Stimulated activated CD4-positive, alpha-beta T cell treated with anti-CD3 and anti-CD28 coated beads, Interleukin-2, amount 100 ng/mL, for 24 hours (primary cell): ENCODE measurements around the gene SRD5A1.
A peak's percentile ranks its signal among the peaks of the same experiment; 100 is the strongest.

ENCODE experiments used
- DNase-seq, 2 donors: peaks; one replicate each; pipeline ENCODE4 v3.0.0-alpha.2; 2020

SRD5A1 gene

DNA sequence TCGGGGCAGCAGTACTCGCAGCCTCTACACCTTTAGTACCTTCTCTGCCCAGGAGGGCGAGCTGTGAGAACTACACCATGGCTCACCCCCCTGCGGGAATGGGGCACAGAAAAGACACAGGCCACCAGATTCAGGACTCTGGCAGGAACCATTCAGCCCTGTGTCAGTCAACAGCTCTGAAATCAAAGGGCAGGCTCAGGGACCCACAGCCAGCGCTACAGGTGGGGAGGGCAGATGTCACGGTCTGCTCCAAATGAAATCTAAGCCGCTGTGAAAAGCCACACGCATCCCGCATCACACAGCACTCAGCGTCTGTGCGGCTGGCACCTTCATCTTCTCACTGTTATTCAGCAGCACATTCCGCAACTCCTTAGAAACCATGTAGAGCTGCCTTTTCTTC, 28.3 kb upstream of the SRD5A1 start:
- DNase-seq: no peak

DNA sequence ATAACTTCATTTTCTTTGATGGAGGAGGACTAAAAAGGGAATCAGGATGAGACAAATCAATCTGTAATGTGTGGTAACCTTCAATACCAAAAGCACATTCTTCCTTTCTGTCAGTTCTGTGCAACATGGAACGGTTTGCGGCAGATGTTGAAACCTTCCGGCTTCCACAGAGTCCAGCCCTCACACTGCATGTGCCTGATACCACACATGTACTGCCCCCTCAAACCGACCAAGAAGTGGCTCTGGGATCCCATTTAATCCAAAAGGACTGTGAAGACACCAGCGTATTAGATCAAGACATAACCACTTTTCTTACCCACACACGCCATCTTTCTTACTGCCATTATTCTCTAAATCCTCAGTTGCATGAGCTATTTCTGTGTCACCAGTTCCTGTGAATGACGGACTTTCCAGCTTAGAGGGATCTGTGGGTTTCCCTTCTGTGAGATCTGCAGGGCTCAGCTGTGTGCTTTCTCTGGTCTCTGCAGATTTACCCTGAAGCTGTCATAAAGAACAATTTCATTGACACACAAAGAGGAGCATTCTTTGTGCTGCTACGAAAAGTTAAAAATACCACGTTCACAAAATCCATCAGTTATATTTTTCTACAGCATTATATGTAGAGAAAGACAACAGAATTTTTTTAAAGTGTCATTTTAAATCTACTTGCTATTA, 26.2 kb upstream of the SRD5A1 start:
- DNase-seq: no peak

DNA sequence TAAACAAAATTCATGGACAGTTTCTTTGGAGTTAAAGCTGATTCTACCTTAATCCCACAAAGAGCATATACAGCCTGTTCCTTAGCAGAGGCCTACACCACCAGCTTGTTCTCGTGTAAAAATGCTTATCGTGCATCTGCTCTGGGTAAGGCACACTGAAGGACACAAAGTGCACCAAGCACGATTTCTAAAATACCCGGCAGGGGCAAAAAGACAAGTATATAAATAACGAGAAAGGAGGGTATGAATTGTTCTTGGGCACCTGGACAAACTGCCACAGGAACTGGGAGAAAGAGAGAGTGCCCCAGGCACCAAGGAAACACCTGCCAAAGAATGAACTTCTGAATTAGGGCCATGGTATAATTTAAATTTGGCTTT, 25.7 kb upstream of the SRD5A1 start:
- DNase-seq: no peak

DNA sequence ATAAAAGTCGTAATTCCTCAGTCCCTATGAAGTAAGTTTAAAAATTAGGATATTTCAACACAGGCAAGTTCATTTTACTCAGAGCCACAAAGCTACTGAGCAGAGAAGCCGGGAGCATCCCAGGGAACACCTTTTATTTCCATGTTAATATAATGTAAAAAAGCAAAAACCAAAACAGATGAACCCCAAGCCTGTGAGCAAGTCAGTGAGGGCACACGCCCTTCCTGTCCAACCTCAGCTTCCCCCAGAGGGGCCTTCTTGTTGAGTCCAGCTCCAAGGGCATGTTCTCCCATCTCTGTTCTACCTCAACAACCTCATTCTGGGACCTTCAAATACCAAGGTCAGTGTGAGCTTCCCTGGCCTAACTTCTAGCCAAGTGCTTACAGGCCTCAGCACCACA, 25.2 kb upstream of the SRD5A1 start:
- no peak for DNase-seq

DNA sequence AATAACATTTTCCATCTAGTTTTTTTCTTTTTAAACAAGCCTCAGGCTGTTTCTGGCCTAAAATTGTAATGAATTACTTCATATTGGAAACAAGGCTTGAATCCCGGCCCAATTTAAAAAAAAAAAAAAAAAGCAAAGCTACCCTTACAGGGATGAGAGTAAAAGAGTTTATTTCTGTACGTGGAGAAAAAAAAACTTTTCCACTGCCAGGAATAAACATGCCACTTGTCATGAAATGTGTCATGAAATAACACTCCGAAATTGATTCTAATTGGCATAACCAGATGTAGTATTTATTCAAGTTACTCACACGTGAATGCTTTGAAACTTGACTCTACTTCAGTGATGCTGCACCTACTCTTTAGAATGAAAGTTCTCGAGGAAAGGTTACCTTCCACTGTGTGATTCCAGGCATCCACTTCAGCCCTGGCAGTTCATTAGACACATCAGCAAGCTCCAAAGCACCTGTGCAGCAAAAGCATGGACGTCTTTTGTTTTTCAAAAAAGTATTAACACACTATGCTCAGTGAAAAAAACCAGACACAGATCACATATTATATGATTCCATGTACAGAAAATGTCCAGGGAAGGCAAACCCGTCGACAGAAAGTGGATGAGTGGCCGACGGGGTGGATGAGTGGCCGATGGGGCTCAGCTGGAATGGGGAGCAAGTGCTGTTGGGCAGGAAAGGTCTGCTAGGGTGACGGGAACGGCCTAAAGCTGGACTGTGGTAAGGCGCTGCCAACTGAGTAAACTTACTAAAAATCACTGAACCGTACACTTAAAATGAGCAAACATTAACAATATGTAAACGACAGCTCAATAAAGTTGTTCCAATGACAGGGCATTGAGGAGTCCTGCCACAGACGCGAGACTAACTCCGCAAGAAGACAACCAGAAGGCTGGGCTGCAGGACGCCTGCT, 21.6 kb upstream of the SRD5A1 start:
- no peak for DNase-seq

DNA sequence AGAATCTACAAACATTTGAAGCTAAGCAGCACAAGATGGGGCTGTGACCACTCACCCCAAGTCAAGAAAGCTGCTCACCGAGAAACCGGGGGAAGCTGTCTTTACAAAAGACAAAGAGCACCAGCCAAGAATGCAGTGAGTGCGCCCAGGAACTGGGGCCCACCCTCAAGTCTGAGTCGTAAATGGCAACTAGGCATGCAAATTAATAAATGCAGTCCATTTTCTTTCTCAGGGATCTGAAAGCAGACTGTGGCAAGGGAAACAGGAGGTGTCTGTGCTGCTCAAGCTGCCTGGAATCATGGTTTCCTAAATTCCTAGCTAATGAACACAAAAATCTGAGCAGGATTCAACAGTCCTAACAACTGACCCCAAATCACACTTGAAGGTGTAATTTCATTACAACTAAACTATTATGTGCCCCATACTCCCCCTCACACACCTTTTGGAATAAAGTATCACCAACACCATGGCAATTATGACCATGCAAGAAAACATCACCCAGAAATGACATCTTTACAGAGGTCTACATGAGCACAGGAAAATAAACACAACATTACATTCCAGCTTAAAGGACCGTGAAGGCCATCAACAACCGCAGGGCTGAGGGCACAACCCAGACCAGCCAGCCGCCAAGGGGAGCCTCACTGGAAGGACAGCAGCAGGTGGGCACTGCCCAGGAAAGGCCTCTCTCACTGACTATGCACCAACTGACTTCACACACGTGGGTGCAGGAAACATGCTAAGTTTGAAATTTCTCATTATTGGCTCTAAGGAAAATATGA, 18.0 kb upstream of the SRD5A1 start:
- no peak for DNase-seq

DNA sequence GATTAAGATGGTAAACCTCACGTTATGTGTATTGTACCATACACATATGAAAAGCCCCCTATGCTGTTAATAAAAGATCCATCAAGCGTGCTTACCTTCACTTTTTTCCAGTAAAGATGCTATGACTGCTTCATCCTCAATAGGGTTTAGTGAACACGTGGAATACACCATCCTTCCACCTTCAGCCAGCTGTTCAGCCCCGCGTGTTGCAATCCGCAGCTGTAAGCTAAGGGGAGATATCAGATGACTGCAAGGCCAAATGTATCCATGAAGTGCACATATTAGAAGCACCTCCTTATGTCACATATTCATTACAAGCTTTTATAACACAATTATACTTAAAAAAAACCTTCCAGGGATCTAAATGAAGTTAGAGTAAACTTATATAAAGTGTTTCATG, 16.6 kb upstream of the SRD5A1 start:
- DNase-seq: no peak

DNA sequence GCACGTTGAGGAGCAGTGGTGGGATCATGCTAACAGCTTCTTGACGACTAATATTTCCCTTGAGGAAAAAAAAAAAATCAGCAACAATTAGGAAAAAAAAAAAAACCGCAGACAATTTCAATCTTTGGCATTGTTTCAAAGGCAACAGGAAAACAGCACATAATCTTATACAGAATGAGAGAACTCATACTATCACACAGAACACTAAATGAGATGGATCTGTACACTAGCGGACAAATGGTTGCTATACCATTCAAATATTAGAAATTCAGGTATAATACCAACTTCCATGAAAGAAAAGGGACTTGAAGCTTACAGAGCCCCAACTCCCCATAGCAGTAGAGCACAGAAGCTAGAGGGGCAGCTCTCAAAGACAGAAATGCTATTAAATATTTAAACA, 10.0 kb upstream of the SRD5A1 start:
- DNase-seq: no peak

DNA sequence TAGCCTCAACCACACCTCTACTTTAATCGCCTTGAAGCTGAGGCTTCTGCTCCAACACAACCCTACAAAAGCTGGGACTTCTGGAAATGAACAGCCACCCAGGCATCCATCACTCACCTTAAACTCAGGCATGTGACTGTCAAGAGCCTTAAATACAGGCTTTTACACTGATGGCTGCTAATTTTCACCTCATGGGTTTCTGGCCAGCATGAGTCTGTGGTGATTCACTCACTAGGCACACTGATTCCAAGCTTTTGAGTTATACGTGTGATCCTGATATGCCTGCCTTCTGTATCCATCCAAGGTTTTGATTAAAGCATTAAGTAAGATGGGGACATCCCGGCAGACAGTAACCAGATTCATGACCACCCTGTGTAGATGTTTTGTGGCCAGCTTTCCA, 9.3 kb upstream of the SRD5A1 start:
- no peak for DNase-seq

DNA sequence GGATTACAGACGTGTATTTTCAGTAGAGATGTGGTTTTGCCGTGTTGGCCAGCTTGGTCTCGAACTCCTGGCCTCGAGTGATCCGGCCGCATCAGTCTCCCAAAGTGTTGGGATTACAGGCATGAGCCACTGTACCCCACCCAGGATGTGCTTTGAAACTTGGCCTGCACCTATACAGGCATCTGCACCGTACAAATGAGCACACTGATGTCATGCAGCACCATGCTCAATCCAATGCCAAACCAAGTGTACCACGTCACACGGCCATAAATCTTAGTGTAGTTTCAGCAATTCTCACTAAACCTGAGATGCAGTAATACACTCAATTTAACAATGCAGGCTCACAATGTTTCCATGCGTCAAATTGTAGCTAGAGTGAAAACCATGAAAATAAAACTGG, 6.7 kb upstream of the SRD5A1 start:
- DNase-seq: no peak

DNA sequence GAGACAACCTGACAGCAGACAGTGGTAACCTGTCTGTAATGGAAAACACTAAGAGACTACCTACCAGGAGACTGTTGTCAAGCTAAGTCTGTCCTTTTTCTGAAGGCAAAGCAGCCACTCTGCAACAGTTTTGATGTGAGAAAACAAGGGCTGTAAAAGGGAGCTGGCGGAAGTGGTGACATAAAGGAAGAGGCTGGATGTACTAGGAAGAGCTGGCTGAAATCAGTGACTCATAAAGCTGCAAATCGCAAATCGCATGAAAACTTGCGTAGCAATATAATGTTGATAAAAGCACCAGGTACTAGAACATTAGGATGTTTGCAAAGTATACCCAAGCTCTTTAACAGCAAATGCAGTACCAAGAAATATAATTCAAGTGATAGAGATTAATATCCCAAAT, 1.8 kb upstream of the SRD5A1 start:
- no peak for DNase-seq

DNA sequence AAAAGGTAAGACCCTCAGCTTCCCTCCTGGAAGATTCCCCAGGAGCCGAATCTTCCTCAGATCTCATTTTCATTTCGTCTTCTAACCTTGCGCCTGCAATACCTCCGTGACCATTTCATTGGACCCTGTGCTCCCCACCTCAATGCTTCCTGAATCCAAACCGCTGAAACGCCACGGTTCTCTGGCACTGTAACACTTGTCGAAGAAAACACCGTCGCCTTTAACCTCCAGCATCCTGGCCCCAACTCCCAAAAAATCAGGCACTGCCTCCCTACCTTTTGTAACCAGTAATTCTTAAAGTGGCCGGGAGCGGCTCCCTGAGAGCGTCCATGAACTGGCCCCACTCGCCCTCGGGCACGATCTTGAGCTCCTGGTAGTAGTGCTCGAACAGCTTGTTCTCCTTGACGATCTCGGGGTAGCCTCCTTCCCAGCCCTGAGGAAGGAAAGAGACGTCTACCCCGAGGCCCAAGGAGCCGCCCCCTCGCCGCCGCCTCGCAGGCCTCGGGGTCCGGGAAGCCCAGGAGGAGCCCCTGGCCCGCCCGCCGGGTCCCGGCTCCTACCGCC, 834 bp upstream of the SRD5A1 start:
- DNase-seq: peak; percentile 3 to 18

DNA sequence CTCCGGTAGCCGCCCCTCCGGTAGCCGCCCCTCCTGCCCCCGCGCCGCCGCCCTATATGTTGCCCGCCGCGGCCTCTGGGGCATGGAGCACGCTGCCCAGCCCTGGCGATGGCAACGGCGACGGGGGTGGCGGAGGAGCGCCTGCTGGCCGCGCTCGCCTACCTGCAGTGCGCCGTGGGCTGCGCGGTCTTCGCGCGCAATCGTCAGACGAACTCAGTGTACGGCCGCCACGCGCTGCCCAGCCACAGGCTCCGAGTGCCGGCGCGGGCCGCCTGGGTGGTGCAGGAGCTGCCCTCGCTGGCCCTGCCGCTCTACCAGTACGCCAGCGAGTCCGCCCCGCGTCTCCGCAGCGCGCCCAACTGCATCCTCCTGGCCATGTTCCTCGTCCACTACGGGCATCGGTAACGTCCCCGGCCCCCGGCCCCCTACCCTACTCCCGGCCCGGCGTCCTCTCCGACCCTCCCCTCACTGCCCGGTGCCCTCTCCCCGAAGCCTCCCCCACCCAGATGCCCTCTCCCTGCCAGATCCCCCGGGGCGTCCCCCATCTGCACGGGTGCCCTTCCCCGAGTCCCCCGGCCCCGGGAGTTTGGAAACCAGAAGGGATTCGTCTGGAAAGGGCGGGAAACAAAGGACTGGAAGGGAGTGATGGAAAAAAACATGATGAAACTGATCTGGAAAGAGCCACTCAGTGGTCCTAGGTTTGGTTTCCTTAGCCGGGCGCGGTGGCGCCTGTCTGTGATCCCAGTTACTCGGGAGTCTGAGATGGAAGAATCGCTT, 417 bp downstream of the SRD5A1 start:
- peak; percentile 33 to 43 for DNase-seq

DNA sequence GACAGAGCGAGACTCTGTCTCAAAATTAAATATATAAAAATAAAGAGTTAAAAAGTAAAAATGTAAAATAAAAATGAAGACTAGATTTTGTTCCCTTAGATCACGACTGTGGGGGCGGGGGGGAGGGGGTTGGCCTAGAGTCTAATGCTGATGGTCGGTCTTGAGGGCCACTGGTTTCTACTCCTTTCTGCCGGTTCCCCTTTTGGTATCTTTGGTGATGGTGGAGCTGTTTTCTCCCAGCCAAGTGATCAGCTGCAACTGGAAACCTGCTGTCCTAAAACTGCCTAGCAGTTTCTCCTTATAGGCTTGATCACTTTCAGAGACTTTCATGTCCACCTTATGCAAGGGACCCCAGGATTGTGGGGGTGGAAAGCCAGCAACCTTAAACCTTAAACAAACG, 1.1 kb downstream of the SRD5A1 start:
- DNase-seq: no peak

DNA sequence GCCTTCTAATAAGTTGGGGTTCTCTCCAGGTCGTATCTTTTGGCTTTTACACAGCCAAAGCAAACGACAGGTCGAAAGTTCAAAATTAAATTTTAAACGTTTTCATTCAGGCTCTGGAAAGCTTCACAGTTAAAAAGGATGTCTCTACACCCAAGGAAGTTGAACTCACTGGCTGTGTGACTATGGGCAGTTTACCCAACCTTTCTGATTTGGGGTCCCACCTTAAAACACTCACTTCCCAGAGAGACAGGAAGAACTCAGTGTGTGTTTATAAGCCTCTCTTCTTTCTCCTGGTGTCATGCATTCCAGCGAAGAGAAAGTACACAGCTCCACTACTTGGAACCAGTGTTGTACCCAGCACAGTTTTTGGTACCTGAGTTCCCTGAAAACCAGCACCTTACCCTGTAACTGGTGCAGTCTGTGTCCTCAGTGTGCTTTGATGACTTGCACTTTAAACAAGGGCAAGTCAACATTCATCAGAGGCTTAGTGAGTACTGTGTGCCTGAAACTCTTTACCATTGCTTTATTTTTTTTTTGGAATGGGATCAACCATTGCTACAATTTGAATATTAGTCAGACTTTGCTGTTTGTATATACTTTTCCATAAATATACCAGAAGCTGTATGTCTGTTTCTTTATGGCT, 1.7 kb downstream of the SRD5A1 start:
- DNase-seq: no peak

DNA sequence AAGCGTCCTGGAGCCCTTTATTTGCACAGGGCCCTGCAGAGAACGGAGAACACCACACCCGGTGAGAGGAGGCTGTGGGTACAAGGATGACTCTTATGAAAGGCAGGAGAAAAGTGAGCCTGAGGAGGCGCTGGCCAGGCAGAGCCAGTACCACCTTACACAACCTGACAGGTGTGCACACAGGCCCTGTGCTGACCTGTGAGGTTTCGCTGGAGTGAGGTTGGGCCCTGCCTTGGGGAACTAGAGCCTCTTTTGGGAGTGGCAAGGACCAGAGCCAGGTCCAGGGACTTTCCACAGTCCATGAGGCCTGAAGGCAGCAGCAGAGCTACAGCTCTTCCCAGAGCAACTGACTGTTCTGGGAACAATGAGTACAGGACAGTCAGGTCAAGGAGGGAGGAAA, 3.1 kb downstream of the SRD5A1 start:
- no peak for DNase-seq

DNA sequence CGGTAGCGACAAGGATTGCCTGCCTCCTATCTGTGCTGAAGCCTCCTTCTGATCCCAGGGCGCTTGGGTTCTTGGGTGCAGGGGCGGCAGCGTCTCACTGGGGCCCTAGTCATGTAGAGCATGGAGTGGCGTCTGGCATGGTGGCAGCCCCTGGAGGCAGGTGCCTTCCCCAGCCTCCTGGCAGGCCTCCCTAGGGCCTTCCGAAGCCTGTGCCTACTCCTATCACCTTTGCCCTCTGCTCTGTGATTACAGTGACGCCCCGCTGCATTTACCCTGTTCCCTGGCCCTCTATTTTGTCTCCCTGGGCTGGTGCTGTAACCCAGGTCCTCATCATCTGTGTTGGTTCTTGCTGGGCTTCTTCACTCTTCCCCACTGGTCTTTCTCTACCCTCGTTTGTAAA, 3.8 kb downstream of the SRD5A1 start:
- no peak for DNase-seq

DNA sequence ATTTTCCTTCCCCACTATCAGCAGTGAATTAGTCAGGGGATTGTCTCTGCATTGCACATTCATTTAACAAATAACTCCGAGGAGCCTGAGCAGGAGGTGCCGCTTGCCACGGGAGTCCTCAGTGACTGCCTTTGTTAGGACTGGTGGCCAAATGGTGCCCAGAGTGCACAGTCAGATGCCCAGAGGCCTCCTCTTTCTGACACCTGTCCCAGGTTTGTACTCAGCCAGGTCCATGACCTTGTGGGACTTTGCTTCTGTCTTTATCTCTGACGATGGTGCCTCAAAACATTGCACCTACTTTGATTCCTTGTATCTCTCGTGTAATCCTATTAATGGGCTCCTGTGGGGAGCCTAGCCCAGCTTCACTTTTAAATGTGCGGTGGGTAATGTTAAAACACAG, 4.3 kb downstream of the SRD5A1 start:
- DNase-seq: no peak

DNA sequence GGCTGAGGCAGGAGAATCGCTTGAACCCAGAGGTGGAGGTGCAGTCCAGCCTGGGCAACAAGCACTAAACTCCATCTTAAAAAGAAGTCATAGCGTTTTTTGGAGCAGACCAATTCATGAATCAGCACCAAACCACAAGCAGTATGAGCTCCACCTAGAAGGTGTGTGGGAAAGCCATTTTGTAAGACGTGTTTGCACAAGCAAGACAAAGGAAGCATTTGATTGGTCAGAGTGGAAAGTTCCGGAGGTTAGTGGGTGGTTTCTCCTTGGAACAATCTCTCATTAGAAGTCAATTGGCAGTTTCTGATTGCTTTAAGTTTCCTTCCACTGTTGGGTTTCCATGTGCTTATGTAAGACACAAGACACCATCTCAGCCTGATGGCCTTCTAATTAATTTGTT, 5.0 kb downstream of the SRD5A1 start:
- no peak for DNase-seq

DNA sequence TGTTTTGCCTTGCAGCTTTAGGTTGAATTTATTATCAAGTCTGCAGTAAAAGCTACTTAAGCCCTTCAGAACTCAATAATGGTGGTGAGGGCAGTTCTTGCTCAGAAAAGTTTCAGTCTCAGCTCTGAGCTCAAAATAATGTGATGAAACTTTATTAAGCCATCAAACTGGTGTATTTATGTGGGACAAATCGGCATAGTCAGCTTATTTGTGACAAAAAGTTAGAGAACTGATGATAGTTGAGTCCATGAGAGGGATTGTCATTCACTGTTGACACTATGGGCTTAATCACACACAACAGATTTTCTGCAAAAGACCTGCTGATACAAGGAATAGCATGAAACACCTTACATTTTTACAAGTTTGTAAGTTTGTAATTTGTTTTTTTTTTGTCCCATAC, 9.4 kb downstream of the SRD5A1 start:
- no peak for DNase-seq

DNA sequence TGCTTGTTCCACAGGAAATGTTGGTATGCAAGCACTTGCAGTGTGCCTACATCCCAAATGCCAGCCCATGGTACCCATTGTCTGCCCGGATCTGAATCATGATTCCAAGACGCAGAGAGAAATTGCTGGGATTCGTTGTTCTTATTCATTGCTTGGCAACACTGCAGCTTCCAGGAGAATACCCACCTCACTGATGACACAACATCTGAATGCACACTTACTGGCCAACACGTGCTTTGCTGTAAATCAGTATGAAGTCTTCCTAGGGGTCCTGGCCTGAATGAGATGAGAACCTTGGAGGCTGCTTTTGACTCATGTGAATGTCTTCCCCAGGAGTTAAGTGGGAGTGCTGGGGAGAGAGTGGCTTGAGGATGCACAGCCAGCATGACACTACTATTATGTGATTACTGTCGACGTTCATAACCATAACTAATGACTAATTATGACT, 11.6 kb downstream of the SRD5A1 start:
- no peak for DNase-seq
